Smooth muscle cell (in vitro differentiated cells): ENCODE data around the gene BNC2. TPM values are rescaled to one million over a fixed set of nuclear protein-coding genes. Genes with fewer than 3 reads are reported as not detected.

Source experiments
- DNase-seq: peaks from one replicate; lab custom pipeline; 2025; ENCODE audit not compliant: unreplicated experiment; lab: John Stamatoyannopoulos, UW
- H2AFZ ChIP-seq: fragments of 200-600 bp; sonication (generic); 2 replicates; pipeline ENCODE4 v1.6.0; 2016; ENCODE audit warnings: antibody characterized with exemption, low read depth, mild to moderate bottlenecking
- H3F3A ChIP-seq: fragments of 200-600 bp; sonication (generic); 2 replicates; pipeline ENCODE4 v1.6.0; 2017; ENCODE audit warnings: antibody characterized with exemption, low read depth
- H3K27ac ChIP-seq: fragments of 200-600 bp; sonication (generic); 2 replicates; pipeline ENCODE4 v1.5.1; 2016; ENCODE audit warnings: low read depth, mild to moderate bottlenecking
- H3K27me3 ChIP-seq: fragments of 200-600 bp; sonication (generic); 2 replicates; pipeline ENCODE4 v1.6.1; 2016; ENCODE audit warnings: low read depth, mild to moderate bottlenecking
- H3K36me3 ChIP-seq: fragments of 200-600 bp; sonication (generic); 2 replicates; pipeline ENCODE4 v1.5.1; 2016; ENCODE audit warnings: low read depth
- H3K4me1 ChIP-seq: fragments of 200-600 bp; sonication (generic); 2 replicates; pipeline ENCODE4 v1.5.1; 2016; ENCODE audit warnings: low read depth
- H3K4me2 ChIP-seq: fragments of 200-600 bp; sonication (generic); 2 replicates; pipeline ENCODE4 v1.6.0; 2016; ENCODE audit warnings: mild to moderate bottlenecking
- H3K4me3 ChIP-seq: fragments of 200-600 bp; sonication (generic); 2 replicates; pipeline ENCODE4 v1.5.1; 2016; ENCODE audit warnings: mild to moderate bottlenecking
- H3K79me2 ChIP-seq: fragments of 200-600 bp; sonication (generic); 2 replicates; pipeline ENCODE4 v1.6.0; 2016; ENCODE audit warnings: low read depth, mild to moderate bottlenecking
- H3K9ac ChIP-seq: fragments of 200-600 bp; sonication (generic); 2 replicates; pipeline ENCODE4 v1.6.0; 2016; ENCODE audit warnings: low read depth
- H3K9me3 ChIP-seq: fragments of 200-600 bp; sonication (generic); replicated peaks from 2 replicates; pipeline ENCODE4 v1.5.1; 2016; ENCODE audit warnings: low read depth
- H4K20me1 ChIP-seq: fragments of 200-600 bp; sonication (generic); 2 replicates; pipeline ENCODE4 v1.6.0; 2016; ENCODE audit warnings: low read depth
- CTCF ChIP-seq: fragments of 200-600 bp; sonication (generic); IDR thresholded peaks from 2 replicates; pipeline ENCODE4 v1.5.1; 2017; ENCODE audit warnings: borderline replicate concordance, mild to moderate bottlenecking, antibody characterized with exemption; ENCODE audit not compliant: insufficient read depth, poor library complexity, severe bottlenecking
- WGBS: methylation state at CpG from one replicate; pipeline ENCODE4 v1.1.7; 2016; ENCODE audit warnings: low lambda C conversion rate; 5-methylcytosine and 5-hydroxymethylcytosine counted together
- polyA plus RNA-seq: library from polyadenylated mRNA; unstranded; fragments of >200 nt; fragmentation: Nextera tagmentation; extraction: Ambion mirVana; gene quantifications from 2 replicates; pipeline ENCODE4 v1.2.1, GENCODE V29; 2016
- total RNA-seq: library from RNA; depleted of rRNA; stranded (reverse); fragments of >200 nt; gene quantifications from 2 replicates; pipeline ENCODE4 v1.2.3, GENCODE V29; 2014

BNC2 gene
- total and polyA plus RNA-seq, 2 experiments from 2014 or later = 11.6 to 13.5 TPM

GRCh38 chr9:16611983-16612382, 258.5 kb downstream of the BNC2 start:
- Histone ChIP-seq H3K36me3 (no peaks in the 10 kb centered on the region), H3K4me1 (no peaks in the 10 kb centered on the region), H3K27ac (no peak overlapping the region), H4K20me1 (peaks cover 4% of the 10 kb centered on the region), H3K9ac (no peak overlapping the region), H3K4me2 (no peak overlapping the region), H3K4me3 (no peak overlapping the region), H3K79me2 (no peaks in the 10 kb centered on the region), H3K9me3 (no peaks in the 10 kb centered on the region), H3F3A (no peaks in the 10 kb centered on the region), H3K27me3 (peaks cover 19% of the 10 kb centered on the region), H2AFZ (no peak overlapping the region)
- DNase-seq = no peak
- TF ChIP-seq CTCF = no peak
- WGBS = 20% methylated on average over 2 of the region's 2 CpGs

GRCh38 chr9:16611001-16611400, 259.5 kb downstream of the BNC2 start:
- no peaks in the 10 kb centered on the region for H3F3A ChIP-seq
- peaks cover 17% of the 10 kb centered on the region for H3K27me3 ChIP-seq
- no peaks in the 10 kb centered on the region for H3K79me2 ChIP-seq
- no peak overlapping the region for H3K9ac ChIP-seq
- 70% methylated on average over 4 of the region's 4 CpGs for WGBS
- no peak overlapping the region for H3K4me2 ChIP-seq
- no peak overlapping the region for H3K4me3 ChIP-seq
- H4K20me1 ChIP-seq = peaks cover 4% of the 10 kb centered on the region
- no peak overlapping the region for H2AFZ ChIP-seq
- no peaks in the 10 kb centered on the region for H3K36me3 ChIP-seq
- no peaks in the 10 kb centered on the region for H3K4me1 ChIP-seq
- no peak overlapping the region for H3K27ac ChIP-seq
- DNase-seq = no peak
- TF ChIP-seq CTCF = no peak
- H3K9me3 ChIP-seq = no peaks in the 10 kb centered on the region

GRCh38 chr9:16610538-16610937, 259.9 kb downstream of the BNC2 start:
- Histone ChIP-seq H3F3A (no peaks in the 10 kb centered on the region), H3K79me2 (no peaks in the 10 kb centered on the region), H3K4me3 (no peak overlapping the region), H3K36me3 (no peaks in the 10 kb centered on the region), H3K9me3 (no peaks in the 10 kb centered on the region), H3K27ac (no peak overlapping the region), H2AFZ (no peak overlapping the region), H3K4me1 (no peaks in the 10 kb centered on the region), H4K20me1 (peaks cover 4% of the 10 kb centered on the region), H3K27me3 (peaks cover 17% of the 10 kb centered on the region), H3K4me2 (no peak overlapping the region), H3K9ac (no peak overlapping the region)
- TF ChIP-seq CTCF = no peak
- 66% methylated on average over 3 of the region's 3 CpGs for WGBS
- DNase-seq = no peak

GRCh38 chr9:16608906-16609305, 261.6 kb downstream of the BNC2 start:
- WGBS = 93% methylated on average over 2 of the region's 2 CpGs
- TF ChIP-seq CTCF = no peak
- no peak for DNase-seq
- no peaks in the 10 kb centered on the region for H3K9me3 ChIP-seq
- peaks cover 5% of the 10 kb centered on the region for H3K4me1 ChIP-seq
- no peak overlapping the region for H3K9ac ChIP-seq
- no peaks in the 10 kb centered on the region for H3F3A ChIP-seq
- no peaks in the 10 kb centered on the region for H3K36me3 ChIP-seq
- H3K79me2 ChIP-seq = no peaks in the 10 kb centered on the region
- H3K4me2 ChIP-seq = no peak overlapping the region
- H3K4me3 ChIP-seq = no peak overlapping the region
- H4K20me1 ChIP-seq = peaks cover 4% of the 10 kb centered on the region
- H2AFZ ChIP-seq = no peak overlapping the region
- H3K27ac ChIP-seq = no peak overlapping the region
- H3K27me3 ChIP-seq = peaks cover 17% of the 10 kb centered on the region
